H1 (cell line): ENCODE data around the gene CYBB. TPM values are rescaled to one million over a fixed set of nuclear protein-coding genes. Genes with fewer than 3 reads are reported as not detected.

Experiments used
- CTCF ChIA-PET: fragments of 300-600 bp; sonication (Branson Sonifier 250); formaldehyde crosslinking; loops from one replicate; lab custom pipeline; 2021; ENCODE audit not compliant: partially characterized antibody; lab: Charles Lee
- POLR2A ChIA-PET: fragments of 300-600 bp; sonication (Branson Sonifier 250); formaldehyde crosslinking; loops from one replicate; lab custom pipeline; 2021; ENCODE audit warnings: inconsistent platforms; ENCODE audit not compliant: partially characterized antibody; lab: Charles Lee
- DNase-seq, 2 experiments: peaks; one replicate each; pipeline versions ENCODE4 v3.0.0 to v3.0.0-alpha.2; 2010 to 2022; ENCODE audit warnings: low spot score in 2 of 2, low read depth in 1 of 2, mixed read lengths in 1 of 2
- FAIRE-seq: peaks from 2 replicates; lab custom pipeline; 2011; peaks lifted over from hg19 to GRCh38; lab: Jason Lieb, UNC
- H2AFZ ChIP-seq: 2 replicates; pipeline ENCODE4 v1.8.1; 2012; ENCODE audit warnings: low read length, inconsistent platforms
- H2AK5ac ChIP-seq: 2 replicates; pipeline ENCODE4 v1.6.1; 2013; ENCODE audit warnings: low read depth, low read length
- H2BK120ac ChIP-seq: replicated peaks from 2 replicates; pipeline ENCODE3; 2013; ENCODE audit warnings: low read depth, low read length, inconsistent platforms
- H2BK12ac ChIP-seq: 2 replicates; pipeline ENCODE4 v1.6.1; 2013; ENCODE audit warnings: low read depth, low read length
- H2BK15ac ChIP-seq: 2 replicates; pipeline ENCODE4 v1.6.1; 2013; ENCODE audit warnings: low read length
- H2BK20ac ChIP-seq: 2 replicates; pipeline ENCODE4 v1.6.1; 2013; ENCODE audit warnings: low read length
- H2BK5ac ChIP-seq: 2 replicates; pipeline ENCODE4 v1.6.1; 2013; ENCODE audit warnings: low read depth, low read length
- H3K14ac ChIP-seq: 2 replicates; pipeline ENCODE4 v1.6.1; 2013; ENCODE audit warnings: inconsistent platforms; ENCODE audit not compliant: insufficient read length
- H3K18ac ChIP-seq: 2 replicates; pipeline ENCODE4 v1.6.1; 2013; ENCODE audit warnings: low read length; ENCODE audit errors: extremely low read depth
- H3K23ac ChIP-seq: 2 replicates; pipeline ENCODE4 v1.6.1; 2013; ENCODE audit warnings: inconsistent platforms; ENCODE audit not compliant: insufficient read length
- H3K23me2 ChIP-seq: 2 replicates; pipeline ENCODE4 v1.6.1; 2013; ENCODE audit warnings: low read depth, low read length
- H3K27ac ChIP-seq: 2 replicates; pipeline ENCODE4 v1.6.1; 2011; ENCODE audit warnings: low read depth, low read length, inconsistent platforms
- H3K27me3 ChIP-seq, 4 experiments: replicated peaks in 1 of 4; 1 replicate in 1 of 4; 2 replicates in 3 of 4; pipeline versions ENCODE4 v1.6.1 to v1.8.1; 2011 to 2013; ENCODE audit warnings: low read length in 3 of 4, mild to moderate bottlenecking in 3 of 4, inconsistent platforms in 2 of 4, mixed read lengths in 2 of 4, moderate library complexity in 1 of 4; ENCODE audit not compliant: control insufficient read depth in 3 of 4, insufficient read depth in 3 of 4; ENCODE audit errors: extremely low read depth in 1 of 4
- H3K36me3 ChIP-seq, 4 experiments: 2 replicates each; pipeline versions ENCODE4 v1.6.1 to v1.8.1; 2011 to 2013; ENCODE audit warnings: mild to moderate bottlenecking in 4 of 4, low read length in 3 of 4, moderate library complexity in 2 of 4, control low read depth in 1 of 4, inconsistent platforms in 1 of 4; ENCODE audit not compliant: insufficient read depth in 4 of 4, control insufficient read depth in 2 of 4
- H3K4ac ChIP-seq: replicated peaks from 2 replicates; pipeline ENCODE3; 2013; ENCODE audit warnings: low read length, low read depth, mixed read lengths, inconsistent platforms; ENCODE audit not compliant: insufficient read length
- H3K4me1 ChIP-seq, 4 experiments: replicated peaks in 1 of 4; 1 replicate in 1 of 4; 2 replicates in 3 of 4; pipeline versions ENCODE4 v1.6.1 to v1.8.1; 2011 to 2013; ENCODE audit warnings: low read length in 3 of 4, inconsistent platforms in 2 of 4, mixed read lengths in 1 of 4; ENCODE audit not compliant: insufficient read depth in 4 of 4, control insufficient read depth in 3 of 4
- H3K4me2 ChIP-seq, 2 experiments: 2 replicates each; pipeline versions ENCODE4 v1.6.1 to v1.8.1; 2011 to 2013; ENCODE audit warnings: low read depth in 2 of 2, low read length in 2 of 2, control low read depth in 1 of 2, inconsistent platforms in 1 of 2, mild to moderate bottlenecking in 1 of 2; ENCODE audit not compliant: insufficient read depth in 1 of 2
- H3K4me3 ChIP-seq, 4 experiments: fragments of 200-600, 300-600 bp in 1 of 4; sonication (generic), shearing (Covaris generic), sonication (Bioruptor Twin) in 1 of 4; 2 replicates each; pipeline versions ENCODE4 v1.5.1 to v1.8.1; 2011 to 2016; ENCODE audit warnings: low read length in 4 of 4, low read depth in 3 of 4, control low read depth in 2 of 4, inconsistent platforms in 2 of 4, mild to moderate bottlenecking in 2 of 4, mixed read lengths in 1 of 4, moderate library complexity in 1 of 4; ENCODE audit not compliant: insufficient read depth in 2 of 4; ENCODE audit errors: extremely low read depth in 1 of 4
- H3K56ac ChIP-seq: replicated peaks from 2 replicates; pipeline ENCODE3; 2013; ENCODE audit warnings: low read depth, mild to moderate bottlenecking, mixed read lengths, low read length, inconsistent platforms; ENCODE audit not compliant: insufficient read length
- H3K79me1 ChIP-seq: 2 replicates; pipeline ENCODE4 v1.6.1; 2013; ENCODE audit warnings: low read depth, low read length, control low read depth
- H3K79me2 ChIP-seq, 2 experiments: 2 replicates each; pipeline versions ENCODE4 v1.6.1 to v1.8.1; 2012 to 2013; ENCODE audit warnings: low read length in 2 of 2, mild to moderate bottlenecking in 2 of 2, inconsistent platforms in 1 of 2; ENCODE audit not compliant: insufficient read depth in 2 of 2, control insufficient read depth in 1 of 2
- H3K9ac ChIP-seq, 4 experiments: replicated peaks in 1 of 4; 1 replicate in 1 of 4; 2 replicates in 3 of 4; pipeline versions ENCODE4 v1.6.1 to v1.8.1; 2011 to 2013; ENCODE audit warnings: low read depth in 3 of 4, low read length in 3 of 4, control low read depth in 2 of 4, mild to moderate bottlenecking in 2 of 4, moderate library complexity in 2 of 4, inconsistent platforms in 1 of 4; ENCODE audit errors: extremely low read depth in 1 of 4
- H3K9me3 ChIP-seq, 2 experiments: 2 replicates each; pipeline versions ENCODE4 v1.6.1 to v1.8.1; 2012 to 2013; ENCODE audit warnings: mild to moderate bottlenecking in 2 of 2, moderate library complexity in 2 of 2, control low read depth in 1 of 2, inconsistent platforms in 1 of 2, low read depth in 1 of 2, low read length in 1 of 2, mixed read lengths in 1 of 2; ENCODE audit not compliant: insufficient read depth in 2 of 2
- H4K20me1 ChIP-seq, 2 experiments: replicated peaks in 1 of 2; 2 replicates each; pipeline versions ENCODE3 to v1.8.1; 2011 to 2013; ENCODE audit warnings: inconsistent platforms in 2 of 2, low read length in 2 of 2, mild to moderate bottlenecking in 1 of 2; ENCODE audit not compliant: insufficient read depth in 2 of 2, control insufficient read depth in 1 of 2
- H4K5ac ChIP-seq: 2 replicates; pipeline ENCODE4 v1.6.1; 2013; ENCODE audit warnings: low read length, low read depth, mixed read lengths, inconsistent platforms; ENCODE audit not compliant: insufficient read length
- H4K8ac ChIP-seq: 2 replicates; pipeline ENCODE4 v1.8.0; 2013; ENCODE audit warnings: mild to moderate bottlenecking, moderate library complexity, low read length, inconsistent platforms; ENCODE audit not compliant: insufficient read depth; ENCODE audit errors: extremely low read depth
- H4K91ac ChIP-seq: replicated peaks from 2 replicates; pipeline ENCODE3; 2013; ENCODE audit warnings: low read length, mixed read lengths, inconsistent platforms; ENCODE audit not compliant: insufficient read length
- ASH2L ChIP-seq: fragments of 200-600, 300-600 bp; sonication (generic); IDR thresholded peaks from one replicate; pipeline ENCODE4 v1.7.1; 2017; ENCODE audit warnings: low read length
- BRCA1 ChIP-seq: IDR thresholded peaks from 2 replicates; pipeline ENCODE4 v1.6.1; 2012; ENCODE audit warnings: low read depth, low read length, improper control_type of control experiment
- CHD1 ChIP-seq: IDR thresholded peaks from 2 replicates; pipeline ENCODE4 v1.6.1; 2012; ENCODE audit warnings: low read depth, low read length, improper control_type of control experiment
- CHD2 ChIP-seq: IDR thresholded peaks from 2 replicates; pipeline ENCODE4 v1.6.1; 2012; ENCODE audit warnings: low read length, improper control_type of control experiment
- CREB1 ChIP-seq: IDR thresholded peaks from 2 replicates; pipeline ENCODE4 v1.6.1; 2012; ENCODE audit warnings: inconsistent platforms
- EZH2 ChIP-seq: fragments of 200-600 bp; sonication (generic); IDR thresholded peaks from 2 replicates; pipeline ENCODE4 v1.7.1; 2012; ENCODE audit warnings: low read depth, mild to moderate bottlenecking, moderate library complexity, low read length, inconsistent platforms; ENCODE audit not compliant: severe bottlenecking
- HDAC6 ChIP-seq: IDR thresholded peaks from one replicate; pipeline ENCODE4 v1.7.1; 2012; ENCODE audit warnings: low read depth, mild to moderate bottlenecking, inconsistent platforms, low read length, moderate library complexity
- RAD21 ChIP-seq, 2 experiments: IDR thresholded peaks in 1 of 2; conservative IDR thresholded peaks in 1 of 2; 2 replicates each; pipeline ENCODE4 v1.6.1; 2011; ENCODE audit warnings: low read depth in 2 of 2, low read length in 2 of 2, improper control_type of control experiment in 1 of 2, inconsistent platforms in 1 of 2, mild to moderate bottlenecking in 1 of 2, moderate library complexity in 1 of 2
- RBBP5 ChIP-seq: IDR thresholded peaks from 2 replicates; pipeline ENCODE4 v1.7.1; 2012; ENCODE audit warnings: low read depth, mild to moderate bottlenecking, inconsistent platforms, low read length, moderate library complexity, borderline replicate concordance
- RFX5 ChIP-seq: IDR thresholded peaks from 2 replicates; pipeline ENCODE4 v1.6.1; 2011; ENCODE audit warnings: low read depth, low read length, improper control_type of control experiment, borderline replicate concordance
- SIX5 ChIP-seq: IDR thresholded peaks from 2 replicates; pipeline ENCODE4 v1.6.1; 2011; ENCODE audit warnings: mild to moderate bottlenecking, low read depth, low read length
- SP4 ChIP-seq: IDR thresholded peaks from 2 replicates; pipeline ENCODE4 v1.6.1; 2012; ENCODE audit warnings: low read length, inconsistent platforms
- SRF ChIP-seq: IDR thresholded peaks from 2 replicates; pipeline ENCODE4 v1.6.1; 2011; ENCODE audit warnings: mild to moderate bottlenecking, low read depth, low read length, moderate library complexity
- TAF1 ChIP-seq: IDR thresholded peaks from 2 replicates; pipeline ENCODE4 v1.6.1; 2011; ENCODE audit warnings: mild to moderate bottlenecking, low read depth, low read length
- TAF7 ChIP-seq: optimal IDR thresholded peaks from 2 replicates; pipeline ENCODE3; 2011; ENCODE audit warnings: low read depth, mild to moderate bottlenecking, inconsistent platforms, low read length, moderate library complexity, borderline replicate concordance
- YY1 ChIP-seq: IDR thresholded peaks from 2 replicates; pipeline ENCODE4 v1.6.1; 2011; ENCODE audit warnings: low read depth, mild to moderate bottlenecking, low read length
- WGBS, 2 experiments: shearing (Covaris generic) in 1 of 2; methylation state at CpG; one replicate each; pipeline versions ENCODE4 v1.1.6 to v1.1.7; 2013 to 2015; ENCODE audit warnings: low lambda C conversion rate in 2 of 2, mixed read lengths in 2 of 2, inconsistent platforms in 1 of 2, low coverage in 1 of 2, missing lambda C conversion rate in 1 of 2; ENCODE audit not compliant: insufficient replicate concordance in 2 of 2, insufficient coverage in 1 of 2, insufficient read length in 1 of 2; ENCODE audit errors: extremely low coverage in 1 of 2, missing lambda C conversion rate in 1 of 2; 5-methylcytosine and 5-hydroxymethylcytosine counted together
- polyA plus RNA-seq, 7 experiments: library from polyadenylated mRNA; depleted of rRNA in 3 of 7; stranded (reverse) in 5 of 7; unstranded in 2 of 7; fragments of >200 nt in 5 of 7; fragments of 200-250 nt in 2 of 7; gene quantifications; 1 replicate in 5 of 7; 2 replicates in 1 of 7; 4 replicates in 1 of 7; pipeline versions ENCODE4 v1.2.1 to v1.2.3, GENCODE V29; 2011 to 2013; ENCODE audit warnings: missing spikeins in 2 of 7, mixed read lengths in 2 of 7
- total RNA-seq: library from RNA; stranded (reverse); fragmentation: NEBNext Ultra II Directional; extraction: Animal tissue kit (Norgen Biotek cat#: 25700); gene quantifications from 2 replicates; pipeline ENCODE4 v1.2.1, GENCODE V29; 2021

Gene CYBB
- total and polyA plus RNA-seq, 2 of the 8 experiments (the other 6 are each of a cell fraction or from before 2014, with no cell fraction given): 0.03 to 0.09 TPM

GRCh38 chrX:37818031-37818430, 38.2 kb downstream of the CYBB start:
- Histone ChIP-seq H3K14ac (no peak overlapping the region), H3K4me1 (no peaks in the 10 kb centered on the region), H3K4me3 (no peak overlapping the region), H4K5ac (no peak overlapping the region), H3K27ac (no peak overlapping the region), H4K8ac (no peak overlapping the region), H3K36me3 (no peaks in the 10 kb centered on the region), H2AK5ac (no peak overlapping the region), H3K56ac (no peak overlapping the region), H3K23me2 (no peaks in the 10 kb centered on the region), H2BK120ac (no peak overlapping the region), H2BK5ac (no peak overlapping the region), H3K9me3 (no peaks in the 10 kb centered on the region), H3K9ac (no peak overlapping the region), H3K23ac (no peak overlapping the region), H3K4me2 (no peak overlapping the region), H2BK12ac (no peak overlapping the region), H2BK15ac (no peak overlapping the region), H3K79me2 (no peaks in the 10 kb centered on the region), H3K27me3 (no peaks in the 10 kb centered on the region), H4K91ac (no peak overlapping the region), H3K4ac (no peak overlapping the region), H3K79me1 (no peaks in the 10 kb centered on the region), H3K18ac (no peak overlapping the region), H4K20me1 (no peaks in the 10 kb centered on the region), H2AFZ (no peak overlapping the region), H2BK20ac (no peak overlapping the region)
- FAIRE-seq (no peak), DNase-seq (no peak)
- CTCF ChIA-PET: no interaction called here
- POLR2A ChIA-PET: no interaction called here
- WGBS, 2 experiments: 97% methylated on average over 2 of the region's 2 CpGs; no CpG with 5 or more reads in 1 of the 2 experiments
- TF ChIP-seq RBBP5 (no peak), SIX5 (no peak), ASH2L (no peak), CHD1 (no peak), SP4 (no peak), CREB1 (no peak), RAD21 (IDR thresholded peaks at IDR 0.05 in 1 of 2, conservative IDR thresholded peaks at IDR 0.05 in 1 of 2; ENCODE audit: low read depth in 2 of 2, low read length in 2 of 2) (no peak), TAF7 (no peak), YY1 (no peak), BRCA1 (no peak), HDAC6 (no peak), CHD2 (no peak), EZH2 (no peak), SRF (no peak), RFX5 (no peak), TAF1 (no peak)
